Fibroblast of the aortic adventitia (primary cell): ENCODE data around the gene NUMBL. TPM values are rescaled to one million over a fixed set of nuclear protein-coding genes. Genes with fewer than 3 reads are reported as not detected.
A peak's percentile ranks its signal among the peaks of the same experiment; 100 is the strongest.

Source experiments
- DNase-seq: peaks from one replicate; pipeline ENCODE4 v3.0.0-alpha.2; 2010; ENCODE audit warnings: low read depth
- H3K4me3 ChIP-seq: 2 replicates; pipeline ENCODE4 v1.5.1; 2011; ENCODE audit warnings: low read depth, mild to moderate bottlenecking, control low read depth, low read length, moderate library complexity
- total RNA-seq: library from RNA; depleted of rRNA; stranded (reverse); fragments of >200 nt; gene quantifications from 2 replicates; pipeline ENCODE4 v1.2.3, GENCODE V29; 2012; ENCODE audit warnings: low replicate concordance
- TF ChIP-seq, protein P1 (sequence below): IDR thresholded peaks from 2 replicates; pipeline ENCODE4 v1.5.1; 2011; ENCODE audit warnings: mild to moderate bottlenecking, low read length, control low read depth, inconsistent platforms; ENCODE audit not compliant: insufficient read depth

NUMBL gene
- total RNA-seq, 1 donor = 51.4 TPM

DNA sequence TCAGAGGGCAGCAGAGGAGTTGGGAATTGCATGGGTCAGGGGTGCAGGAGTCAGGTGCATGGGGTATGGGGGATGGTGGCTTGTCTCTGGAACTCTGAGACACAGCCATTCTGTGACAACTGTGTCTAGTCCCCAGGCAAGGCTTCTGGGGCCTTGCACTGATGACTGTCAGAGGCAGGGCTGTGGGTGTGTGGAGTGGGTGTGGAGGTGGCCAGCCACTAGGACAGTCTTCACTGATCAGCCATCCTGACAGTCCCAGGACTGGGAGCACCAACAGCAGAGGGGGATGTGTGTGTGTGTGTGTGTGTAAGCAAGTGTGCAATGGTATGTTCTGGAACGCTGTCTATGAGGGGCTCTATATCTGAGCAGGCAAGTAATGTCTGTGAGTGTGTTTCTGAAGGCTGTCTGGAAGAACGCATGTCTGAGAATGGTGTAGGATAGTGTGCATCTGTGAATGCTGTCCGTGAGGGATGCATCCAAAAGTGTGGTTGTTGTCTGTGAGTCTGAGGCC lies 5.4 kb downstream of the NUMBL start:
- H3K4me3 ChIP-seq = no peak overlapping the region
- no peak for DNase-seq
- TF ChIP-seq, protein P1, sequence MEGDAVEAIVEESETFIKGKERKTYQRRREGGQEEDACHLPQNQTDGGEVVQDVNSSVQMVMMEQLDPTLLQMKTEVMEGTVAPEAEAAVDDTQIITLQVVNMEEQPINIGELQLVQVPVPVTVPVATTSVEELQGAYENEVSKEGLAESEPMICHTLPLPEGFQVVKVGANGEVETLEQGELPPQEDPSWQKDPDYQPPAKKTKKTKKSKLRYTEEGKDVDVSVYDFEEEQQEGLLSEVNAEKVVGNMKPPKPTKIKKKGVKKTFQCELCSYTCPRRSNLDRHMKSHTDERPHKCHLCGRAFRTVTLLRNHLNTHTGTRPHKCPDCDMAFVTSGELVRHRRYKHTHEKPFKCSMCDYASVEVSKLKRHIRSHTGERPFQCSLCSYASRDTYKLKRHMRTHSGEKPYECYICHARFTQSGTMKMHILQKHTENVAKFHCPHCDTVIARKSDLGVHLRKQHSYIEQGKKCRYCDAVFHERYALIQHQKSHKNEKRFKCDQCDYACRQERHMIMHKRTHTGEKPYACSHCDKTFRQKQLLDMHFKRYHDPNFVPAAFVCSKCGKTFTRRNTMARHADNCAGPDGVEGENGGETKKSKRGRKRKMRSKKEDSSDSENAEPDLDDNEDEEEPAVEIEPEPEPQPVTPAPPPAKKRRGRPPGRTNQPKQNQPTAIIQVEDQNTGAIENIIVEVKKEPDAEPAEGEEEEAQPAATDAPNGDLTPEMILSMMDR = no peak

DNA sequence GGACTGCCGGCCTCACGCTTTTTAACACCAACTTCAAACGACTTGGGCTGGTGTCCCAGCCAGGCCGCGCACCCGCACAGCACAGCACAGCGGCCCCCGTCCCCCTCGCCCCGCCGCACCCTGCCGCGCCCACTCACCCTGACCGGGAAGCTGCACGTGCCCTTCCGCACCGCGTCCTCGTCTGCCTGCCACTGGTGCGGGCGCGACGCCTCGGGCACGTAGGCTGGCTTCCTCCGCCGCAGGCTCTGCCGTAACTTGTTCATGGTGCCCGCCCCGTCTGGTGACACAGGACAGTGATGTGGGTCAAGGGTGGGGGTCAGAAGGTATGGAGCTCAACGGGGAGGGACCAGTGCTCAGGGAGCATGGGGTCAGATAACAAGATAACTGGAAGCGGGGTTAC lies 6.2 kb downstream of the NUMBL start:
- DNase-seq = no peak
- TF ChIP-seq, protein P1 = no peak
- H3K4me3 ChIP-seq = no peak overlapping the region

DNA sequence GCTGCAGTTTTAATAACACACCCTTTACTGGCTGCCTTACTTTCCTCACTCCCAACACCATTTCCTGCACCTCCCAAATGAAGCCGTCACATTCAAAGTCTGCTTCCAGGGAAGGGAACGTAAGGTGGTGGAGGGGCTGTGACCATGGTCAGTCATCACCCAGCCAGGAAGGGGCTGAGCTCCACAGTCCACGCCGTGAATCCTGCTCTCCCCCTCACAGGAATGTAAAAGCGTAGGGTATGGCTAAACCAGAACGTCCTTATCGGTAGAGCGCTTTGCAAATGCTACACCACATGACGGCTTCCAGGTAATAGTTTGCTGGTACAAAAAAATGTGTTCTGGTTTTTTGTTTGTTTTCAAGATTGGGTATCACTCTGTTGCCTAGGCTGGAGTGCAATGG lies 7.0 kb downstream of the NUMBL start:
- H3K4me3 ChIP-seq = no peak overlapping the region
- TF ChIP-seq, protein P1 = no peak
- no peak for DNase-seq

DNA sequence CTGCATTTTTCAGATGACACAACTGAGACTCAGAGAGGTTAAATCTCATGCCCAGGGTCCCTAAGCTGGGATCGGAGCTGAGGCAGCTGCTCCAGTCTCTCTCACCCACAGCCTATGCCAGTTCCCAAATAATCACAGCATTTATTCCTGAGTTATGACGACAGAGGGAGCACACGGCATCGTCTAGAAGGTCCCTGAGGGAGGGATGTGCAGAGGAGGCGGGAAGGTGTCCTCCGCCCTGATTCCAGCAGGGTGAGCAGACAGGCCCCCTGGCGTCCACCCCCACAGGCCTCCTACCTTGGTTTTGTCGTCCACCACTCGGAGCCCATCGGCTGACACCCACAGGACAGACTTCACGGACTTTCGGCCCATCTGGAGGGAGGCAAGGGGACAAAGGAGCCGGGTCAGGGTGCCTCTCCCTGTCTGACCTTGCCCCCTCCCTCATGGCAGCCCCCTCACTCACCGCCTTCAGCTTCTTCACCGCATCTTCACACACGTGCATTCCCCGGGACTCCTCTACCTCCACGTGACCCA lies 8.0 kb downstream of the NUMBL start:
- no peak for DNase-seq
- H3K4me3 ChIP-seq = no peak overlapping the region
- TF ChIP-seq, protein P1 = no peak

DNA sequence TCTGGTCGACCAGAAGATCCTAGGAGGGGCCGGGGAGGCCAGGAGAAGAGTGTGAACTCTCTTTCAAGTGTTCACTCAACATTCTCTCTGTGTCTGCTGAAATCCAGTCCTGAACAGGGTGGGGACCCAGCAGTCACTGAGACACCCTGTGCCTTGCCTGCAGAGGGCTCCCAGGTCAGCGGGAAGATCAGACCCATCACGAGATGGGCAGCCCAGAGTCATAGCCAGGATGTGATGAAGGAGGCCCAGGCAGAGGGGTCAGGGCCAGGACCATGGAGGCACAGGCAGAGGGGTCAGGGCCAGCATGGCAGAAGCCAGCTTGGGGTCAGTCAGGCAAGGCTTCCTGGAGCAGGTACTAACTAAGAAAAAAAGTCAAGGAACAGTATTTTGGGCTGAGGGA lies 9.4 kb downstream of the NUMBL start:
- no peak overlapping the region for H3K4me3 ChIP-seq
- DNase-seq = no peak
- TF ChIP-seq, protein P1 = no peak

DNA sequence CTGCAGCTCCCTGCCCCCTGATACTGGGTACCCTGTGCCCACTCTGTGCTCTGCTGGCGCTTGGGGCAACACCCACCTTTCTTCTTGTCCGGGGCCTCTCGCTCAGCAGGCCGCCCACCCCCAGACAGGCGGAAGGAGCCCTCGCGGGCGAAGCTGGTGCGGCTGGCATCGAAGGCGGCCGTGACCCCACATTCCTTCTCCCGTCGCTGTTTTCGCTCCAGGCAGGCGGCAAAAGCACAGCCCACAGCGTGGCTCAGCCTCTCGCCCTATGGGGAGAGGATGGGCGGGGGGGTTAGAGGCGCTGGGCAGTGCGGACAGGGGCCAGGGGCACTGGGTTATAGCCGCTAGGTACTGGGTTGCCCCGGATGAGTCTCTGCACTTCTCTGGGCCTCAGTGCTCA lies 13.3 kb downstream of the NUMBL start:
- DNase-seq = no peak
- TF ChIP-seq, protein P1 = no peak
- H3K4me3 ChIP-seq = no peak overlapping the region

DNA sequence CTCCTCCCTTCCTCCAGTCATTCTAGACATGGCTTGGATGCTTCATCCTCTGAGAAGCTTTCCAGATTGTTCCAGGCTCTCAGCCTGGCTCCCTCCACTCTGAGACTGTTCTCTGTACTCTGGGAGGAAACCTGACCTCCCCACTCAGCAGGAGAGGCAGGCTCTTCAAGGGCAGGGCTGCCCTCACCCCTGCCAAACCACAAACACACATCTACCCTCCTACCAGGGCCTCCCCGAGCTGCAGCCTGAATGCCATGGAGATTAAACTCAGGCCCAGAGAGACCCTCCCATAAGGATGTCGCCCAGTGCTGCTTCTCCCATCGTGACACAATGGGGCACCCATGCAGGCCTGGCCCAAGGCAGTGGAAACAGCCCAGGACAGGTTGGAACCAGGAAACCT lies 16.2 kb downstream of the NUMBL start:
- TF ChIP-seq, protein P1 = no peak
- peak; percentile 31 for DNase-seq
- no peak overlapping the region for H3K4me3 ChIP-seq
